HG03060 (cell line): ENCODE data around the gene FGD6.
"Not testable (repeated sequence)": the region's sequence is repeated elsewhere in the genome, so short reads cannot be mapped to it uniquely, and the experiment has no call there.

Source experiments
- ATAC-seq: cut with Tn5 transposase; IDR thresholded peaks from one replicate; pipeline ENCODE4 v1.9.1; 2021; ENCODE audit warnings: low read depth, moderate number of reproducible peaks; ENCODE audit not compliant: unreplicated experiment

Gene FGD6

GRCh38 chr12:95182868-95183415, 34.3 kb downstream of the FGD6 start:
- no peak for ATAC-seq

GRCh38 chr12:95181103-95181502, 36.2 kb downstream of the FGD6 start:
- no peak for ATAC-seq

- no peak for ATAC-seq
Measured at GRCh38 chr12:95179011-95179410, 38.3 kb downstream of the FGD6 start.

GRCh38 chr12:95178136-95178535, 39.1 kb downstream of the FGD6 start:
- ATAC-seq, result no peak

GRCh38 chr12:95177201-95177768, 40.0 kb downstream of the FGD6 start:
- no peak for ATAC-seq

GRCh38 chr12:95173392-95174251, 43.6 kb downstream of the FGD6 start:
- ATAC-seq, result no peak

GRCh38 chr12:95169368-95169767, 47.9 kb downstream of the FGD6 start:
- ATAC-seq, result no peak

- ATAC-seq, result no peak
Measured at GRCh38 chr12:95168746-95169145, 48.5 kb downstream of the FGD6 start.

- no peak for ATAC-seq
Measured at GRCh38 chr12:95164656-95165055, 52.6 kb downstream of the FGD6 start.

- ATAC-seq, result no peak
Measured at GRCh38 chr12:95158919-95159318, 58.3 kb downstream of the FGD6 start.

- ATAC-seq, result no peak
Measured at GRCh38 chr12:95151821-95152220, 65.4 kb downstream of the FGD6 start.

GRCh38 chr12:95151406-95151805, 65.9 kb downstream of the FGD6 start:
- no peak for ATAC-seq

- no peak for ATAC-seq
Measured at GRCh38 chr12:95150501-95150900, 66.8 kb downstream of the FGD6 start.

- no peak for ATAC-seq
Measured at GRCh38 chr12:95147866-95148265, 69.4 kb downstream of the FGD6 start.

- no peak for ATAC-seq
Measured at GRCh38 chr12:95146769-95147168, 70.5 kb downstream of the FGD6 start.

- ATAC-seq, result no peak
Measured at GRCh38 chr12:95143621-95144205, 73.6 kb downstream of the FGD6 start.

GRCh38 chr12:95142431-95143151, 74.7 kb downstream of the FGD6 start:
- ATAC-seq, result no peak

- no peak for ATAC-seq
Measured at GRCh38 chr12:95141310-95141709, 76.0 kb downstream of the FGD6 start.

- not testable (repeated sequence) for ATAC-seq
Measured at GRCh38 chr12:95138031-95138430, 79.2 kb downstream of the FGD6 start.

- no peak for ATAC-seq
Measured at GRCh38 chr12:95136598-95136997, 80.7 kb downstream of the FGD6 start.

- no peak for ATAC-seq
Measured at GRCh38 chr12:95134085-95134484, 83.2 kb downstream of the FGD6 start.
